Ishikawa (cell line): Measurements from ENCODE around the gene KREMEN1.

Source experiments
- CEBPB ChIP-seq: IDR thresholded peaks from 2 replicates; pipeline ENCODE4 v1.6.1; 2012
- CREB1 ChIP-seq: IDR thresholded peaks from 2 replicates; pipeline ENCODE4 v1.6.1; 2012; ENCODE audit warnings: low read depth
- EGR1 ChIP-seq: IDR thresholded peaks from 2 replicates; pipeline ENCODE4 v1.6.1; 2012
- EP300 ChIP-seq: IDR thresholded peaks from 2 replicates; pipeline ENCODE4 v1.6.1; 2012; ENCODE audit warnings: borderline replicate concordance
- FOXM1 ChIP-seq: IDR thresholded peaks from 2 replicates; pipeline ENCODE4 v1.6.1; 2012; ENCODE audit warnings: low read depth, borderline replicate concordance
- MAX ChIP-seq: IDR thresholded peaks from 2 replicates; pipeline ENCODE4 v1.6.1; 2012
- NFIC ChIP-seq: IDR thresholded peaks from 2 replicates; pipeline ENCODE4 v1.6.1; 2012
- RAD21 ChIP-seq: IDR thresholded peaks from 2 replicates; pipeline ENCODE4 v1.6.1; 2012; ENCODE audit warnings: low read depth
- REST ChIP-seq: IDR thresholded peaks from 2 replicates; pipeline ENCODE4 v1.6.1; 2012; ENCODE audit warnings: low read depth, mild to moderate bottlenecking
- TAF1 ChIP-seq: IDR thresholded peaks from 2 replicates; pipeline ENCODE4 v1.6.1; 2012; ENCODE audit warnings: low read depth, mild to moderate bottlenecking
- TCF12 ChIP-seq: IDR thresholded peaks from 2 replicates; pipeline ENCODE4 v1.6.1; 2012; ENCODE audit warnings: low read depth
- TEAD4 ChIP-seq: IDR thresholded peaks from 2 replicates; pipeline ENCODE4 v1.6.1; 2012
- YY1 ChIP-seq: IDR thresholded peaks from 2 replicates; pipeline ENCODE4 v1.6.1; 2012; ENCODE audit warnings: low read depth
- ZBTB7A ChIP-seq: IDR thresholded peaks from 2 replicates; pipeline ENCODE4 v1.6.1; 2012; ENCODE audit warnings: low read depth
- TF ChIP-seq, protein P1 (sequence below): IDR thresholded peaks from 2 replicates; pipeline ENCODE4 v1.6.1; 2012

KREMEN1 gene

DNA sequence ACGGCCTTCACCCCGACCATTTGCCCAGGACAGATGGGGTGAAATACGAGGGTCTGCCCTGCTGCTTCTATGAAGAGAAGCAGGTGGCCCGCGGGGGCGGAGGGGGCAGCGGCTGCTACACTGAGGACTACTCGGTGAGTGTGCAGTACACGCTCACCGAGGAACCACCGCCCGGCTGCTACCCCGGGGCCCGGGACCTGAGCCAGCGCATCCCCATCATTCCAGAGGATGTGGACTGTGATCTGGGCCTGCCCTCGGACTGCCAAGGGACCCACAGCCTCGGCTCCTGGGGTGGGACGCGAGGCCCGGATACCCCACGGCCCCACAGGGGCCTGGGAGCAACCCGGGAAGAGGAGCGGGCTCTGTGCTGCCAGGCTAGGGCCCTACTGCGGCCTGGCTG, 22.4 kb upstream of the KREMEN1 start:
- no peak for TF ChIP-seq NFIC
- no peak for TF ChIP-seq EP300
- TF ChIP-seq YY1, result no peak
- no peak for TF ChIP-seq TEAD4
- TF ChIP-seq FOXM1, result no peak
- TF ChIP-seq, protein P1, sequence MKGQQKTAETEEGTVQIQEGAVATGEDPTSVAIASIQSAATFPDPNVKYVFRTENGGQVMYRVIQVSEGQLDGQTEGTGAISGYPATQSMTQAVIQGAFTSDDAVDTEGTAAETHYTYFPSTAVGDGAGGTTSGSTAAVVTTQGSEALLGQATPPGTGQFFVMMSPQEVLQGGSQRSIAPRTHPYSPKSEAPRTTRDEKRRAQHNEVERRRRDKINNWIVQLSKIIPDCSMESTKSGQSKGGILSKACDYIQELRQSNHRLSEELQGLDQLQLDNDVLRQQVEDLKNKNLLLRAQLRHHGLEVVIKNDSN, result no peak
- no peak for TF ChIP-seq CEBPB
- TF ChIP-seq CREB1, result no peak
- TF ChIP-seq TAF1, result no peak
- no peak for TF ChIP-seq EGR1
- no peak for TF ChIP-seq MAX
- no peak for TF ChIP-seq TCF12
- TF ChIP-seq ZBTB7A, result no peak
- TF ChIP-seq RAD21, result no peak
- no peak for TF ChIP-seq REST

- TF ChIP-seq, protein P1, result no peak
- TF ChIP-seq ZBTB7A (no peak), RAD21 (no peak), NFIC (no peak), EGR1 (no peak), YY1 (no peak), FOXM1 (no peak), CEBPB (no peak), MAX (no peak), TCF12 (no peak), CREB1 (no peak), EP300 (no peak), TAF1 (no peak), TEAD4 (no peak), REST (no peak)
Observed at GRCh38 chr22:29053048-29053702, 19.7 kb upstream of the KREMEN1 start.

DNA sequence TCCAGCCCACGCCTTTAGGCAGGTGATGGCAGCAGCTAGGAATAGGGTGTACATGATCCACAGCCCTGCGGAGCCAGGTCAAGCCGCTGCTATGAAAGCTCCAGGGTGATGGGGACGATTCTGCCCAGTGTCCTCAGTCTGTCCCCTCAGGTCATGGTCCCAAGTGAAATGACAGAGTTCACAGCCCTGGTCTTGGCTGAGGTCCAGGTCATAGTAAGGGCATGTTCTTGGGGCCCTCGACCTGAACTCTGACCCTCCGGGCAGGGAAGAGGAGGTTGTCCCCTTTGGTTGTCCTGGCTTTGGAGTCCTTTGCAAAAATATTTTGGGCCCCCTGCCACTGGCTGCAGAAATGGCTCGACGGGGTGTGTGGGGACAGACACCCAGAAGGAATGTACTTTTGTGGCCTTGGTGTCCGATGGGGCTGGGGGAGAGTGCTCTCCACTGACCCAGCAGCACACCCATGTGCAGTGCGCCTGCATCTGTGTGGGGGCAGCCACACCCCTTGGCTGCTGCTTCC, 18.5 kb upstream of the KREMEN1 start:
- TF ChIP-seq RAD21, result no peak
- TF ChIP-seq REST, result no peak
- TF ChIP-seq FOXM1, result no peak
- no peak for TF ChIP-seq TEAD4
- TF ChIP-seq YY1, result no peak
- TF ChIP-seq NFIC, result no peak
- no peak for TF ChIP-seq EP300
- no peak for TF ChIP-seq CEBPB
- no peak for TF ChIP-seq EGR1
- TF ChIP-seq, protein P1, result no peak
- no peak for TF ChIP-seq ZBTB7A
- TF ChIP-seq TCF12, result no peak
- TF ChIP-seq TAF1, result no peak
- TF ChIP-seq MAX, result no peak
